Measurements from ENCODE around the gene NDUFV3.

GRCh38 chr21:42858185-42858847, 34.8 kb upstream of the NDUFV3 start:
- TF ChIP-seq, protein P1, sequence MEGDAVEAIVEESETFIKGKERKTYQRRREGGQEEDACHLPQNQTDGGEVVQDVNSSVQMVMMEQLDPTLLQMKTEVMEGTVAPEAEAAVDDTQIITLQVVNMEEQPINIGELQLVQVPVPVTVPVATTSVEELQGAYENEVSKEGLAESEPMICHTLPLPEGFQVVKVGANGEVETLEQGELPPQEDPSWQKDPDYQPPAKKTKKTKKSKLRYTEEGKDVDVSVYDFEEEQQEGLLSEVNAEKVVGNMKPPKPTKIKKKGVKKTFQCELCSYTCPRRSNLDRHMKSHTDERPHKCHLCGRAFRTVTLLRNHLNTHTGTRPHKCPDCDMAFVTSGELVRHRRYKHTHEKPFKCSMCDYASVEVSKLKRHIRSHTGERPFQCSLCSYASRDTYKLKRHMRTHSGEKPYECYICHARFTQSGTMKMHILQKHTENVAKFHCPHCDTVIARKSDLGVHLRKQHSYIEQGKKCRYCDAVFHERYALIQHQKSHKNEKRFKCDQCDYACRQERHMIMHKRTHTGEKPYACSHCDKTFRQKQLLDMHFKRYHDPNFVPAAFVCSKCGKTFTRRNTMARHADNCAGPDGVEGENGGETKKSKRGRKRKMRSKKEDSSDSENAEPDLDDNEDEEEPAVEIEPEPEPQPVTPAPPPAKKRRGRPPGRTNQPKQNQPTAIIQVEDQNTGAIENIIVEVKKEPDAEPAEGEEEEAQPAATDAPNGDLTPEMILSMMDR (IDR thresholded peaks at IDR 0.05; ENCODE audit: borderline replicate concordance, extremely low read depth, low read length, poor library complexity, severe bottlenecking) = no peak
- TF ChIP-seq EZH2 (IDR thresholded peaks at IDR 0.05; ENCODE audit: borderline replicate concordance, low read depth, low read length, severe bottlenecking) = no peak
